WERI-Rb-1 (cell line): ENCODE measurements around the gene MRPS18A.

Experiments
- DNase-seq: peaks from one replicate; pipeline ENCODE4 v3.0.0-alpha.2; 2020
- H3K27ac ChIP-seq: fragments of 250-450 bp; sonication (Bioruptor Pico); 2 replicates; pipeline ENCODE4 v1.5.1; 2020; ENCODE audit warnings: mild to moderate bottlenecking, moderate library complexity
- H3K27me3 ChIP-seq: fragments of 250-450 bp; sonication (Bioruptor Pico); 2 replicates; pipeline ENCODE4 v1.5.1; 2021; ENCODE audit warnings: mild to moderate bottlenecking, low read depth, moderate library complexity; ENCODE audit not compliant: insufficient read depth, severe bottlenecking
- H3K36me3 ChIP-seq: fragments of 250-450 bp; sonication (Bioruptor Pico); 2 replicates; pipeline ENCODE4 v1.5.1; 2020; ENCODE audit warnings: mild to moderate bottlenecking, moderate library complexity
- H3K4me3 ChIP-seq: 2 replicates; pipeline ENCODE4 v1.5.1; 2011; ENCODE audit warnings: low read depth, mild to moderate bottlenecking, control low read depth, low read length
- H3K9me3 ChIP-seq: fragments of 250-450 bp; sonication (Bioruptor Pico); 2 replicates; pipeline ENCODE4 v1.5.1; 2021; ENCODE audit warnings: mild to moderate bottlenecking, moderate library complexity; ENCODE audit not compliant: severe bottlenecking
- TF ChIP-seq, protein P1 (sequence below): IDR thresholded peaks from 2 replicates; pipeline ENCODE4 v1.5.1; 2011; ENCODE audit warnings: low read depth, mild to moderate bottlenecking, control low read depth, inconsistent platforms, low read length

MRPS18A gene

DNA sequence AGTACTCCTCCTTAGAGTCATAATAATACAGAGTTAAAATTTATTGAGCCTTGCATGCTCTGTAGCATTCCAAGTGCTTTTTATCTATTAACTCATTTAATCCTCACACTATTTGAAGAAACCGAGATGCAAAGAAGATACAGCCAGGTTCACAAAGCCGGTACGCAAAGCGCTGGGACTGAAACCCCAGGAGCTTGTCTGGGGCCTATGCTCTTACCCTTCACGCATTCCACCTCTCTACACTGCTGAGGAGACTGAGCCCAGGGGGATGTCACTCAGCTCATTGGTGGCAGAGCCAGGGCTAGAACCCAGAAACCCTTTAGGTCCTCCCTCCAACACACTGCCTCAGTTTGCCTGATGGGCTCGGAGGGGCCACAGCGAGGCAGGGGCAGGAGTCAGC lies 19.7 kb upstream of the MRPS18A start:
- H3K27ac ChIP-seq = no peak overlapping the region
- no peak for DNase-seq
- TF ChIP-seq, protein P1, sequence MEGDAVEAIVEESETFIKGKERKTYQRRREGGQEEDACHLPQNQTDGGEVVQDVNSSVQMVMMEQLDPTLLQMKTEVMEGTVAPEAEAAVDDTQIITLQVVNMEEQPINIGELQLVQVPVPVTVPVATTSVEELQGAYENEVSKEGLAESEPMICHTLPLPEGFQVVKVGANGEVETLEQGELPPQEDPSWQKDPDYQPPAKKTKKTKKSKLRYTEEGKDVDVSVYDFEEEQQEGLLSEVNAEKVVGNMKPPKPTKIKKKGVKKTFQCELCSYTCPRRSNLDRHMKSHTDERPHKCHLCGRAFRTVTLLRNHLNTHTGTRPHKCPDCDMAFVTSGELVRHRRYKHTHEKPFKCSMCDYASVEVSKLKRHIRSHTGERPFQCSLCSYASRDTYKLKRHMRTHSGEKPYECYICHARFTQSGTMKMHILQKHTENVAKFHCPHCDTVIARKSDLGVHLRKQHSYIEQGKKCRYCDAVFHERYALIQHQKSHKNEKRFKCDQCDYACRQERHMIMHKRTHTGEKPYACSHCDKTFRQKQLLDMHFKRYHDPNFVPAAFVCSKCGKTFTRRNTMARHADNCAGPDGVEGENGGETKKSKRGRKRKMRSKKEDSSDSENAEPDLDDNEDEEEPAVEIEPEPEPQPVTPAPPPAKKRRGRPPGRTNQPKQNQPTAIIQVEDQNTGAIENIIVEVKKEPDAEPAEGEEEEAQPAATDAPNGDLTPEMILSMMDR = no peak
- no peaks in the 10 kb centered on the region for H3K27me3 ChIP-seq
- H3K4me3 ChIP-seq = no peak overlapping the region
- no peaks in the 10 kb centered on the region for H3K9me3 ChIP-seq
- H3K36me3 ChIP-seq = no peaks in the 10 kb centered on the region

DNA sequence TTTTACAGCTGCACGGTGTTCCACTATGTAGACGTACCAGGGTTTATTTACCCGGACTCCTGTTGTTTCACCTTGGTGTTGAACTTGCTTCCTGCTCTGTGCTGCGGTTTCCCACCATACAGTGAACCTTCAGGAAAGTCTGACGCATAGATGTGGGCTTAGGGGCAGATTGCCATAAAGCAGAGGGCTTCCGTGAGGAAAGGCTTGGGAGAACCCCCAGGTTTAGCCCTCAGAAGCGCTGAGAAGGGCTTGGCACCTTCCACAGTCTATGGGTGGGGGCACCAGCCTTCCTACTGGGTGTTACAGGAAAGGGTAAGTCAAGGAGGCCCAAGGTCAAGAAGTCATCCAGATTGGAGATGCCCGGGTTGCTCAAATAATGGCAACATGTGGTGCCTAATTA lies 19.2 kb upstream of the MRPS18A start:
- Histone ChIP-seq H3K36me3 (no peaks in the 10 kb centered on the region), H3K27me3 (no peaks in the 10 kb centered on the region), H3K27ac (no peak overlapping the region), H3K4me3 (no peak overlapping the region), H3K9me3 (no peaks in the 10 kb centered on the region)
- TF ChIP-seq, protein P1 = no peak
- DNase-seq = no peak

DNA sequence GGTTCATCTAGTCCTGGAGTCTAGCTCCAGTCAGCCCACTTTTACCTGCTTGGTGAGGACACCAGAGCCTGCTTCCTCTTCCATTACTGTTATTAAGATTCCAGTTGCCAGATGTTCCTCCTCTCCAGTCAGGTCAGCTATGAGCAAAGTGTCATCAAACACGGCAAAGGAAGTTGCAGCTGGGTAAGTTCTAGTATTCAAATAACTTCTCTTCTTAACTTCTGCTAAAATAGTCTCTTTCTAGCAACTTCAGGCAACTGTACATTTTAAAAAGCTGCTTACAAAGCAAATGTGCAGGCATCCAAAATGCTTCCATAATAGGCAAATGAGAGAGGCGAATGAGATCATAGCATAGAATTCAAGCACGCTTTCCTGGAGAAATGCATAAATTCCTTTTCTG lies 18.4 kb upstream of the MRPS18A start:
- H3K27ac ChIP-seq = no peak overlapping the region
- DNase-seq = no peak

DNA sequence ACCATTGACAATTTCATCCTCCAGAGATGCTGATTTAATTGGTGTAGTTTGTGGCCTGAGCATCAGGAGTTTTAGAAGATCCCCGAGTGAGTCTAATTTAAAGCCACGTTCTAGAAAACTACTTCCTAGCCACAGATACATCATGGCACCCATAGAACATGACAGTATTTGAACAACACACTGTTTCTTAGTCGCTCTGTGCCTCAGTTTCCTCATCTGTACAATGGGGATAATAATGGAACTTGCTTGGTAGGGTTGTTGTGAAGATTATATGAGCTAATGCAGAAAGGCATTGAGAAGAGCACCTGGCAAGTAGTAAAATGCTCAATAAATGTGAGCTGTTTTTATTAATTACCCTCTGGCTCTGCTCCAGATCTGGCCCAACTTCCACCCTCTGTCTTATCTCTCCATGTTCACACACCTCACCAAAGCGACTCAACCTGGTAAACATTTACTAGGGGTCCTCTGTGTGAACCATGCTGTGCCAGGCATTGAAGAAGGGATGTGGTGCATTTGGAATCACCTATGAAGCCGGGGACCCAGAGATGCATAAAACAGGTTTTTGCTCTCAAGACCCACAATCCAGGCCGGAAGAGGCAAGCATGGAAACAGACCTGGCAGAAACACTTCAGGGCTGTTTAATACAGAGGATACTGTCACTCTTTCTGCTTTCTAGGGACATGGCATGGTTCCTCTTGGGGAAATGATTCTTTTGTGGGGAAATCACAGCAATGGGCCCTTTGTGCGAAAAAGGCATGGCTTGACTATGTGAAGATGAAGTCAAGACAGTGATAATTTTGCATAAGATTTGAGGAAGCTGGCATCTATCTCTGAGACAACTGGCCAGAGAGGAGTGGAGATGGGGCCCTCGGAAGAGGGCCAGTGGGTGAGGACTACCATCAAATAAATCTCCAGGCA lies 16.2 kb upstream of the MRPS18A start:
- no peak for DNase-seq
- H3K27me3 ChIP-seq = no peaks in the 10 kb centered on the region
- no peaks in the 10 kb centered on the region for H3K9me3 ChIP-seq
- H3K27ac ChIP-seq = no peak overlapping the region
- TF ChIP-seq, protein P1 = no peak
- H3K36me3 ChIP-seq = no peaks in the 10 kb centered on the region
- H3K4me3 ChIP-seq = no peak overlapping the region

More for the DNA sequence above, 18.4 kb upstream of the MRPS18A start:
- TF ChIP-seq, protein P1 = no peak
- no peaks in the 10 kb centered on the region for H3K36me3 ChIP-seq
- no peaks in the 10 kb centered on the region for H3K9me3 ChIP-seq
- H3K4me3 ChIP-seq = no peak overlapping the region
- no peaks in the 10 kb centered on the region for H3K27me3 ChIP-seq

DNA sequence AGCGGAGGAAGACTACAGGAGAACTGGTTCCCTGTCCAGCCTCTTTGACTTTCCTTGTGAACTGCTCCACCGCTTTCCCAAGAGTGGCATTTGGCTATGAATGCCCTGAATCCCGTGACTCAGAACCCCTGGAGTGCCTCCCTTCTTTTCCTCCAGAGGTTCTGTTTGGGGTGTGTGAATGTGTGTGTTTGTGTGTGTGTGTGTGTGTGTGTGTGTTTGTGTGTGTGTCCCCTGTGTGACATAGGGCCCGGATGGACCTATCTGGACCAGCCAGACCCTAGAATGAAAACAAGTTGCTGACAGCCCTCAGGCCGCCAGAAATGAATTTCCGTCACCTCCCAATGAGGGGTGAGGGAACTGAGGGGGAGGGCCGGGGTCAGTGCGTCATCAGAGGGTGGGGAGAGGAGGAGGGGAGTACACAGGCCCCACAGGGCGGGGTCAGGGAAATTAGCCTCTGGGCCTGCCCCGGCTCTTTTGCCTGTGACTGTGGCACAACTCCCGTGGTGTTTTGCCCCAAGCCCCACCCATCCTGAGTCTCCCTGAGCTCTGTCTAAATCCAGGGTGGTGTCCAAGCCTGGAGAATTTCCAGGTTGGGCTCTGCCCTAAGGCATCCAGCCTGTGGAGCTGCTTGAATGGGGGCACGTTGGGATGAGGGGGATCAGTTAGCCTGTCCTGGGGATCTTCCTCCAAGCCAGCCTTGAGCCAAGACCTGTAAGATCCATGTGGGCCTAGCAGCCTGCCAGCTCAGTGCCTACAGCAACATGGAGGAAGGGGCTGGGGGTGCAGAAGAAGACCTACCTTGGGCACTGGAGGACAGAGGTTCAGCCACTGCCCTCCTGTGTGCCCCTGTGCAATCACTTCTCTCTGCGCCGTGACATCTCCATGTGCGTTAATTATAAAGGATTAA lies 15.2 kb upstream of the MRPS18A start:
- H3K9me3 ChIP-seq = no peaks in the 10 kb centered on the region
- TF ChIP-seq, protein P1 = no peak
- H3K4me3 ChIP-seq = no peak overlapping the region
- H3K27me3 ChIP-seq = no peaks in the 10 kb centered on the region
- no peaks in the 10 kb centered on the region for H3K36me3 ChIP-seq
- H3K27ac ChIP-seq = peak overlapping the region; percentile 35
- peak; percentile 86 for DNase-seq
